GM12872 (cell line): ENCODE data around the gene ITGA4.

Experiments used
- TF ChIP-seq, protein P1 (sequence below): IDR thresholded peaks from 3 replicates; pipeline ENCODE4 v1.5.1; 2011; ENCODE audit warnings: low read depth, mild to moderate bottlenecking, low read length, moderate library complexity; ENCODE audit not compliant: insufficient read depth

ITGA4 gene

DNA sequence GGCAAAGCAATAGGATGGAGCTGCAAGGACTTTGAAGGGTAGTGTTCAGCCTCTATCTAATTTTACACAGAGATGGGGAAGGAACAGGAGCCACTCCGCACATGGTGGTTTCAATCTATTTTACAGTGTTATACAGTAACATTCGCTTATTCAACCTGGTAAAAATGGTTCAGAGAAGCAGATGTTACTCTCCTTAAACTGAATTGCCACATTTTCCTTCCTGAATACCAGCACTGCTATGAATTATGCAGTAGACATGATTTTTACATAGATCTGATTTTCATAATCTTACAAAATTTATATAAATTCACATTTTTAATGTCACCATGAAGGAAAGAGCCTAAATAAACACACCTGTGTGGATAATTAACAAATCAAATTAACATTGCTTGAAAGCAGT is 85.0 kb downstream of the ITGA4 start:
- TF ChIP-seq, protein P1, sequence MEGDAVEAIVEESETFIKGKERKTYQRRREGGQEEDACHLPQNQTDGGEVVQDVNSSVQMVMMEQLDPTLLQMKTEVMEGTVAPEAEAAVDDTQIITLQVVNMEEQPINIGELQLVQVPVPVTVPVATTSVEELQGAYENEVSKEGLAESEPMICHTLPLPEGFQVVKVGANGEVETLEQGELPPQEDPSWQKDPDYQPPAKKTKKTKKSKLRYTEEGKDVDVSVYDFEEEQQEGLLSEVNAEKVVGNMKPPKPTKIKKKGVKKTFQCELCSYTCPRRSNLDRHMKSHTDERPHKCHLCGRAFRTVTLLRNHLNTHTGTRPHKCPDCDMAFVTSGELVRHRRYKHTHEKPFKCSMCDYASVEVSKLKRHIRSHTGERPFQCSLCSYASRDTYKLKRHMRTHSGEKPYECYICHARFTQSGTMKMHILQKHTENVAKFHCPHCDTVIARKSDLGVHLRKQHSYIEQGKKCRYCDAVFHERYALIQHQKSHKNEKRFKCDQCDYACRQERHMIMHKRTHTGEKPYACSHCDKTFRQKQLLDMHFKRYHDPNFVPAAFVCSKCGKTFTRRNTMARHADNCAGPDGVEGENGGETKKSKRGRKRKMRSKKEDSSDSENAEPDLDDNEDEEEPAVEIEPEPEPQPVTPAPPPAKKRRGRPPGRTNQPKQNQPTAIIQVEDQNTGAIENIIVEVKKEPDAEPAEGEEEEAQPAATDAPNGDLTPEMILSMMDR: no peak

DNA sequence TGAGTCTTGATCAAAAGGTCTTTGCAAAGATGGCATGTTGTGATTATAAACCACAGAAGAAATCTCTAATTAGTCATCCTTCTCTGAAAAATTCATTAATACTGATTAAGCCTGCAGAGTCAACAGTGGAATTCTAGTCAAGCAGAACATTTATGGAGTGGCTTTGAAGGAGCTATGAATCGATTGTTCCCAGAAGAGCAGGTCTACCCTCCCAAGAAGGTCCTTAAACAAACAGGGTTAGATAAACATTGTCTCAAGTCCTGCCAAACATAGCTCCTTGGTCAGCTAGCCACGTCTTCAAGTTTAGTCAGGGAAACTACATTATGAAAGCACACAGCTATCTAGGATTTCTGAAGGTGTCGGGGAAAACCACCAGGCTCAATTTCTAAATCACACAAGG is 88.9 kb downstream of the ITGA4 start:
- TF ChIP-seq, protein P1: no peak

DNA sequence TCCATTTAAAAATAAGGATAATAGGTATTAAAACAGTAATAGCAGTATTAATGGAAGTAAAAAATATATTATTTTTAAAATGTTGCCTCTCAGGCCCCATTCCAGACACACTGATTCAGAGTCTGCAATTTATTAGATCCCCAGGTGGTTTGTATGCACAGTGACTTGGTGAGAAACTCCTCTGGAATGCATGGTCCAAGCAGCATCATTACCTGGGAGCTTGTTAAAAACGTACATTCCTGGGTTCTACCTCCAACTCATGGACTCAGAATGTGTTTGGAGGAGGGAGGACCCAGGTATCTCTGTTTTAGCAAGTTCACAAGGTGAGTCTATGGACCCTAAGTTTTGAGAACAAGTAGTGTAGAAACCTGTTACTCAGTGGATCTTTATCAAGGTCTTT is 95.6 kb downstream of the ITGA4 start:
- TF ChIP-seq, protein P1: no peak

DNA sequence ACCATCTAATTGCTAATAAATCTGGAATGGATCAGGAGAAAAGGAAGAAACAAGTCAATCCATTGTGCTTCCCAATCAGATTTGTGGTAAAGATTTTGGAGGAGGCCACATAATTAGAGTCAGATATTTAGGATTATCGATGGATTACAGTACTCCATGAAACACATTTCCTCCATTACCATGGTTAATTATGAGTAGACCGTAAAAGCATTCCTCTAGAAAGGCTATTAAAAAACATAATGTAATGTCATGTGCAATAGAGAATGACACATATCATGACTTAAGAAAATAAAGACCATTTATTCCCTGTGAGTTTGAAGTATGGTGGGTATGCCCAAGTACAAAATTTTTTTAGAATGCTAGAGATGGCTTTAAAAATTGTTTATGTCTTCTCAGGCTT is 96.1 kb downstream of the ITGA4 start:
- TF ChIP-seq, protein P1: no peak

DNA sequence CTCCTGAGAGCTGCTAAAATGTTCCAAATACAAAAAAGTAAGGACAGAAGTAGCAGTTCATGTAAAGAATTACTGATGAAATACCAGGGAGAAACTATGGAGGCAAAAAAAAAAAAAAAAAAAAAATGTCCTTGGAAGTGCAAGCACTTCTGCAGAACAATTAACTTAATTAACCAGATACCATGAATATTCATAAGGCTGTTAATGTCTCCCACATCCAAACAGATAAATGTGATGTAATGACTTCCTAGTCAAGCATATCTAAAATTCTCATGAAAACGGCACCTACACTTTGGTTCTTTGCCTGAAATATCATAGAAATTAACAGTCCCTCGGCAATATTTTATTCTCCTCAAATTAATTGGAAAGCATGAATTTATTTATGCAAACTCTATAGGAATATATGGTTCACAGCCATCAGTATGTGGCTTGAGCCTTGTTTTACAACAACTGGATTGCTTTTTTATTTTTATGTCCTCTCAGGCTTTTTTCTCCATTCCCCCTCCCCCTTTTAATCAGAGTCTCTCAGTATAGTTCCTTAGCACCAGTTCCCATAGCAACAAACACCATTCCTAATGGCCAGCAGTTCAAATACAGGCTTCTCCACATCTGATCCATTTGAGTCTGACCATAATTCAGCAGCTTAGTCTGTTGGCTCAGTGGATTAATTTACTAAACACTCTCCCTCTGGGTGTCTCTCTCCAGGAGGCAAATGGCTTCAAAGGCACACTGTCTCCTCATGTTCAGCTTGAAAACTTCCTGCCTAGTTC is 97.1 kb downstream of the ITGA4 start:
- TF ChIP-seq, protein P1: no peak

DNA sequence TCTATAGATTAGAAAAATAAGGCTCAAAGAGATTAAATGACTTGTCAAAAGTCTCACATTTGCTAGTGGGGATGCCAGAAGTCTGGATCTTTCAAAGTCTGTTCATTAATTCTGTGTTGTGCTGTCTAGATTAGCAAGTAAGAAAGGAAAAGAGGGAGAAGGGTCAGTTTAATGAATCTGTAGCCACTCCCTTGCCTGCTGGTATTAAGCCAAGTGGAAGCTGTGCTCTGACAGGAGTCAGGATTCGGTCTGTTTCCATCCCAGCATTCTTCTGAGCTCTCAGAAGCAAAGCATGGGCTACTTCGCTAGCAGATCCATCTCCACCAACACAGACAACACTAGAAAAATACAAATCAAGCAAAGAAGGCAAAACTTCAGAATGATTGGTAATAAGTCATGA is 101.2 kb downstream of the ITGA4 start:
- TF ChIP-seq, protein P1: no peak

DNA sequence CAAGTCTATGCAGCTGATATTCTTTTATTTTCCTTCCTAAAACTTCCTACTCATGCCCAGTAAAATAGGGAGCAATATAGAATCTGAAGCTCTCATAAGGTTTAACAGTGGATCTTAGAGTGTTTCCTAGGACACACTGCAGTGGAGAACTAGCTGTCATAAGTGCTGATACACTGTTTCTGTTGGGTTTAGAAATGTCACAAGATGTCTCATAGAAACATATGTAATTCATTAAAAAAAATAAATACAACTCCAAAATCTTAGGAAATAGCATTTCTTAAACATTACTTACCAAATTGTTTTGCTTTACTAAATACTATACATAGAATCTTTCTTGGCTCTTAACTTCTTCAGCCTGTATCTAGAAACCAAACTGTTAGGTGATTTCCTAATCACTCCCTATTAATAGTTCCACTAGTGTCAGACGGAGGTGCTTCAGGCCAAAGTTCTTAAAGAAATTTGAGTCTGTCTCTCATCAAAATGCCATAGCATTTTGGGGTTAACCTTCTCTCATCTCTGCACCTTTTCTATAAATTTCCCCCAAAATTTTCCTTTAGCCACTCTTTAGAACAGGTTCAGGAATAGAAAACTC is 106.0 kb downstream of the ITGA4 start:
- TF ChIP-seq, protein P1: no peak
